NCI-H524 treated with DMSO at 0.1 percent for 48 hours (cell line): ENCODE results near the gene ITIH2.
"Not testable (repeated sequence)": the region's sequence is repeated elsewhere in the genome, so short reads cannot be mapped to it uniquely, and the experiment has no call there.

Experiments
- DNase-seq: peaks from one replicate; lab custom pipeline; 2025; lab: John Stamatoyannopoulos, UW

The ITIH2 gene

GRCh38 chr10:7693194-7693593 is 9.9 kb upstream of the ITIH2 start:
- not testable (repeated sequence) for DNase-seq

- DNase-seq, result no peak
These were observed 6.6 kb upstream of the ITIH2 start for GRCh38 chr10:7696545-7696944.

GRCh38 chr10:7697426-7697825 is 5.7 kb upstream of the ITIH2 start:
- DNase-seq, result no peak

DNA sequence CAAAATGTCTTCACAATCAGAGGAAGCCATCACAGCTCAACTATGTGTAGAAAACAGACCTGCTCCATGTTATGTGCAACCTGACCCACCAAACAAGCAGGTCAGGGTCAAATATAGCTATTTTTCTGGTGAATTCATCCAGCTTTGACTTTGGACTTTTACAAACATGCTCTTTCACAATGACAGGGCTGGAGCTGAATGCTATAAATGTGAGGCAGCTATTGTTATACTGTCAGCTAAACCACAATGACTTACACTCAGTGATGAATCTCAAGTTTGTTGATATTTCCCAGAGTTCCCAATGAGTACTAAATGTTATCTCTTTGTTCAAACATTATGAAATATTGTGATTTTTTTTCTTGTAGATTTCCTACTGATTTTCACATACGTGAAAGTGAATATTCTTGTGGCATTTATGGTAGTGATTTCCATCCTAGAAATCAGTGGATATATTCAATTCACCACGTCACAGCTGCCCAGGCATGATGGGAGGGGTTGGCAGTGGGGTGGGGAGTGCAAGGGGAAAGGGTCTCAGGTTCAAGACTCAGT is 2.5 kb upstream of the ITIH2 start:
- no peak for DNase-seq

DNA sequence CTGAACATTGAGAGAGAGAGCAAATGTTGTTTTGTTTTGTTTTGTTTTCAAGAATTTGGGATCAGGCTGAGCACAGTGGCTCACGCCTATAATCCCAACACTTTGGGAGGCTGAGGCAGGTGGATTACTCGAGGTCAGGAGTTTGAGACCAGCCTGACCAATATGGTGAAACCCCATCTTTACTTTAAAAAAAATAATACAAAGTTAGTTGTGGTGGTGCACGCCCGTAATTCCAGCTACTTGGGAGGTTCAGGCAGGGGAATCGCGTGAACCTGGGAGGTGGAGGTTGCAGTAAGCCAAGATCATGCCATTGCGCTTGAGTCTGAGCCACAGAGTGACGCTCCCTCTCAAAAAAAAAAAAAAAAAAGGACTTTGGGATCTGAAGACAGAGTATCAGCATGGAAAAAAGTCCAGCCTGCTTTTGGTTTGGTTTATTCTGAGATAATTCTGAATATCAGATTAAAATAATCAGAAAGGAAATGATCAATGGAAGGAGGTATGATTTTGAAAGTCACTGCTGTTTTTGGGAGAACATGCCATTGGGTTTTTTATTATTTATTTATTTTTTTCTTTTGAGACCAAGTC is 1.9 kb upstream of the ITIH2 start:
- DNase-seq, result no peak

DNA sequence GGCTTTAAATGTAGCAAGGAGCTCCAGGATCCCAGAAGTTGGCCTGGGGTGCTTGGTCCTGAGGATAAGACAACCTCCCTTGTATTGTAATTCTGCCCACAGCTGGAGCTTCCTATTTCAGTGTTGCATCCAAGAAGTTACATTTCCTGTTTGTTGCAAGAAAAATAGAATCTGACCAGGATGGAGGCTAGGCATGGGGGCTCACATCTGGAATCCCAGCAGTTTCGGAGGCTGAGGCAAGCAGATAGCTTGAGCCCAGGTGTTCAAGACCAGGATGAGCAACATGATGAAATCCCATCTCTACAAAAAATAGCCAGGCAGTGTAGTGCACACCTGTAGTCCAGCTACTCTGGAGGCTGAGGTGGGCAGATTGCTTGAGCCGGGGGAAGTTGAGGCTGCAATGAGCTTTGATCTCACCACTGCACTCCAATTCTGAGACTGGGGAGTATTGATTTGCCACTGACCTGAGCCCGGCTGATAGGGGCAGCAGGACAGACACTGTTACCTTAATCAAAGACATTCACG is 766 bp upstream of the ITIH2 start:
- DNase-seq, result no peak

DNA sequence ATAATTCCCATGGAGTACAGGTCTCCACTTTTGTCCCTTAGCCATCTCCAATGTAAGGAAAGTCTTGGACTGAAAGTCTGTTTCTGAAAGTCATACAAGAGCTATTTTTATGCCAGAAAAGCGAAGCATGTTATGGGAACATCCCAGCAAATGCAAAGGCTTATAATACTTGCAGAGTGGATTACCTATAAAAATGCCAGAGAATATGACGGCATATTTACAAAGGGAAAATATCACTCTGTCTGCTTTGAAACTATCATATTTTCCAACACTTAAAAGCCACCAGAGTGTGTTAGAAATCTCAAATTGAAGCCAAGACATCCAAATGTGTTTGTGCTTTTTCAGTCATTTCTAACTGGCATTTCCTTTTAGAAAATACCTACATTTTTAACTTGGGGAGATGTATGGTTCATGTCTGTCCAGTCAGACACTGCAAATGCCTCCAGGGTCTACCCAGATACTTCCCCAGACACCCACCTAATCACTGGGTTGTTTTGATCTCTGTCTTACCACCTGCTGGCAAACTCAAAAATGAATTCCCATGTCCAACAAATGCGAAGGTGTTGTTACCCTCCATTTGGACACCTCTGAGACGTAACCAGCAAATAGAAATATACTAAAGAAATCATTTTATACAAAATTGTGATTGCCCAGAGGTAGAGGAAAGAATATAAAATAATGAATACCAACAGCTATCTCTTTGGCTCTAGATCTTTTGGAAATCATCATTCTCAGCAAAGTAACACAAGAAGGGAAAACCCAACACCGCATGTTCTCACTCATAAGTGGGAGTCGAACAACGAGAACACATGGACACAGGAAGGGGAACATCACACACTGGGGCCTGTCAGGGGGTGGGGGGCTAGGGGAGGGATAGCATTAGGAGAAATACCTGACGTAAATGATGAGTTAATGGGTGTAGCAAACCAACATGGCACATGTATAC is 1.2 kb downstream of the ITIH2 start:
- DNase-seq, result no peak

GRCh38 chr10:7705341-7705740 is 2.2 kb downstream of the ITIH2 start:
- no peak for DNase-seq

DNA sequence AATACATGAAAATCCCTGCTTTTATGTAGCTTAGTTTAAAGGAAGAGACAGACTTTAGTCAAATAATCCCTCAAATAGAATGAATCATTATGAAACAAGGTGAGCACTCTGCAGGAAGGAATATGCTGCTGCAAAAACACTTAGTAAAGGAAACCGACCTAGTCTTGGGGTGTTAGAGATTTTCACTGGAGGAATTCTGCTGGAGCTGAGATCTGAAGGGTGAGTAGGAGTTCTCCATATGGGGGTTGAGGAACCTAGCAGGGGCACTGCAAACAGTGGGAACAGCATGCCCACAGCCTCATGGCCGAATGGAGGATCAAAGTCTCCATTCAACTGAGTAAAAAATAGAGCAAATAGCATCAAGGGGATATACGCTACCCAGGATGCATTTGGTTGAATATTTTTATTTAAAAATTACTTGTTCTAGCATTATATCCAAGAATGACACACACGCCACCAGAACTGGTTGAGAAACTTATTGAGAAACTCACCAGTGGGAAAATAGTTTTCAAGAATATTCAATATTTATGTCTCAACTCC is 3.5 kb downstream of the ITIH2 start:
- DNase-seq, result no peak

DNA sequence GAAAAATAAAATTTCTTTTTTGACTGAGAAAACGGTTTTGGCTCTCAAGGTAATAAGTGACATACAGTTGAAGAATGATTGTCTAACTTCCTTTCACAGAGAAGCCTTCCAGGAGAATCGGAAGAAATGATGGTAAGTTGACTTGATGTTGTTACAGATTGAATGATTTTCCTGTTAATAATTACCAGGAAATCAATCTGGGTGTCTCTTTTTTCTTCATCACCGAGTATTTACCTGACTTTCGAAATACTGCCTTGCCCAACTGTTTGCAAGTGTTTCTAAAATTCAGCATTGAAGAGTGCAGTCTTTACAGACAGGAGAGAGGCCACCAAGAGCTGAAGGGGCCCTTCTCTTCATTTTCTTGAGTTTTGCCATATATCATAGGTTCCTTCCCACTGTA is 4.0 kb downstream of the ITIH2 start:
- no peak for DNase-seq

GRCh38 chr10:7707858-7708622 is 4.9 kb downstream of the ITIH2 start:
- DNase-seq, result no peak

DNA sequence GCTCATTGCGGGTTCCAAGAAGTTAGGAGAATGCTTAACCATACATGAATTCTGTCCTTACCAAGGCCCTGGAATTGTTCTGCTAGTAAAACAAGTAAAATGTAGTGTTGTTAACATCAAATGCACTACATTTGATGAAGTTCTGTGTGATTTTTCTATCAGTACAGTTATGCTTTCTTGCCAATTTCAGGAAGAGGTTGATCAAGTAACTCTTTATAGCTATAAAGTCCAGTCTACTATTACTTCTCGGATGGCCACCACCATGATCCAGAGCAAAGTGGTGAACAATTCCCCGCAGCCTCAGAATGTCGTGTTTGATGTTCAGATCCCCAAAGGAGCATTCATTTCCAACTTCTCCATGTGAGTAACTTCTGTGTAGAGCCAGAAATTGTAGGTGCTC is 5.7 kb downstream of the ITIH2 start:
- DNase-seq, result no peak

DNA sequence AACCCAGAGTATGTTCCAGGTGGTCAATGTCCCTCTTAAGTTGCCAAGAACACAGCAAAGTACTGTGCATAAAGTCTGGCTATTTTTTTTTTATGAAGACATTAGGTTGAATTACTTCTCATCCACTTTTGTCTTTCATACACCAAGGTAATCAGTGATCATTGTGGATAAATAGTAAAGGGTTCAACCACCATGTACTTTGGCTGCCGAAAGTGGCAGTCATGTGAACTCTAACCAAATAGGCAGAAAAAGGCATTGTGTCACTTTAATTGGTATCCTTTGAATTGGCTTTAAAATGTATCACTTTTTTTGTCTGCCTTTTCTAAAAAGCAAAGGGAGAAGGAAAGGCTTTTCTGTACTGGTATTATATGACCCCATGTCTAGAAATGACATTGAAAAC is 7.3 kb downstream of the ITIH2 start:
- DNase-seq, result no peak

GRCh38 chr10:7711075-7711474 is 8.0 kb downstream of the ITIH2 start:
- DNase-seq, result not testable (repeated sequence)

GRCh38 chr10:7715515-7715914 is 12.4 kb downstream of the ITIH2 start:
- no peak for DNase-seq

DNA sequence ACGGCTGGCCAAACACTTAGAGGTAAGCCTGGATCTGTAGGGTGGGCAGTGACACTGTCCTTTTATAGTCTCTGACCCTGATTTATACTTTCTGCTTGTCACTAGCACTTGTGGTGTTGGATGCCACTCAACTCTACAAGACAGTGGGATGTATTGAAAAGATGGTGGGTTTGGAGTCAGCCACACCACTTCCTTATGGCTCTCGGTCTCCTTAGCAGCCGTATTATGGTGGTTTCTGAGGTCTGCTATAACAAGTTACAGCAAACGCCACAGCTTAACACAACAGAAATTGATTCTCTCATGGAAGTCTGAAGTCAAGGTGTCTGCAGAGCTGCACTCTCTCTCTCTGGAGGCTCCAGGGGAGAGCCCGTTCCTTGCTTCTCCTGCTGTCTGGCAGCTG is 14.7 kb downstream of the ITIH2 start:
- no peak for DNase-seq

GRCh38 chr10:7718685-7719084 is 15.6 kb downstream of the ITIH2 start:
- DNase-seq, result no peak

DNA sequence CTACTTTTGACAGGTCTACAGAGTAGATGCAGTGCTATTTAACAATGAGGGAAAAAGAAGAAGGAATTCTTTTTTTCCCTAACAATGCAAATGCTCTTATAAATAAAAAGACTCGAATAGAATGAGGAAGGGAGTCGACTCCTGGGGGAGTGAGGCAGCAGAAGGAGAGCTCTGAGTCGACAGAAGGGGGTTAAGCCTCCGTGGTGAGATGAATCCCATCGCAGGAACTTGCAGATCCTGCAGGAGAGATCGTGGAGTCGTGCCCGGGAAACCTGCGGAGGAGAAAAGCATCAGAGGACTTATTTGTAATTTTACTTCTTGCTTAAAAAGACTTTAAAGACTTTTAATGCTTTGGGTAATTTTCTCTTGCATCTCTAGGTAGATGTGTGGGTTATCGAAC is 17.4 kb downstream of the ITIH2 start:
- DNase-seq, result no peak

DNA sequence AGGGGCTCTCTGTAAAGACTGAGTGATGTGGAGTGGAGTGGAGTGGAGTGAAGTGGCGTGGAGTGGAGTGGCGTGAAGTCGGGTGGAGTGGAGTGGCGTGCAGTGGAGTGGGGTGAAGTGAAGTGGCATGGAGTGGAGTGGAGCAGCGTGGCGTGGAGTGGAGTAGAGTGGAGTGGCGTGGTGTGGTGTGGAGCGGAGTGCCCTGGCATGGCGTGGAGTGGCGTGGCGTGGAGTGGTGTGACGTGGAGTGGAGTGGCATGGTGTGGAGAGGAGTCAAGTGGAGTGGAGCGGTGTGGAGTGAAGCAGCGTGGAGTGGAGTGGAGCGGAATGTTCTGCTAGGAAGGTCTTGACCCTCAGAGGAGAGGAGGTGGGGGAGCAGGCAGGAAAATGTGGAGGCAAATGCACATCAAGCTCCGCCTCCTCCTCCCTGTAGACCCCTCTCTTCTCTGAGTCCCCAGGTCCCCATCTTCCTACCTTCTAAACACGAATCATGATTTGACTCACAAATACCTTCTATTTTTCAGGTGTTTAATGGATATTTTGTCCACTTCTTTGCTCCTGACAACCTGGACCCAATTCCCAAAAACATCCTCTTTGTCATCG is 19.9 kb downstream of the ITIH2 start:
- DNase-seq, result no peak

- no peak for DNase-seq
These were observed 31.7 kb downstream of the ITIH2 start for GRCh38 chr10:7734821-7735220.

DNA sequence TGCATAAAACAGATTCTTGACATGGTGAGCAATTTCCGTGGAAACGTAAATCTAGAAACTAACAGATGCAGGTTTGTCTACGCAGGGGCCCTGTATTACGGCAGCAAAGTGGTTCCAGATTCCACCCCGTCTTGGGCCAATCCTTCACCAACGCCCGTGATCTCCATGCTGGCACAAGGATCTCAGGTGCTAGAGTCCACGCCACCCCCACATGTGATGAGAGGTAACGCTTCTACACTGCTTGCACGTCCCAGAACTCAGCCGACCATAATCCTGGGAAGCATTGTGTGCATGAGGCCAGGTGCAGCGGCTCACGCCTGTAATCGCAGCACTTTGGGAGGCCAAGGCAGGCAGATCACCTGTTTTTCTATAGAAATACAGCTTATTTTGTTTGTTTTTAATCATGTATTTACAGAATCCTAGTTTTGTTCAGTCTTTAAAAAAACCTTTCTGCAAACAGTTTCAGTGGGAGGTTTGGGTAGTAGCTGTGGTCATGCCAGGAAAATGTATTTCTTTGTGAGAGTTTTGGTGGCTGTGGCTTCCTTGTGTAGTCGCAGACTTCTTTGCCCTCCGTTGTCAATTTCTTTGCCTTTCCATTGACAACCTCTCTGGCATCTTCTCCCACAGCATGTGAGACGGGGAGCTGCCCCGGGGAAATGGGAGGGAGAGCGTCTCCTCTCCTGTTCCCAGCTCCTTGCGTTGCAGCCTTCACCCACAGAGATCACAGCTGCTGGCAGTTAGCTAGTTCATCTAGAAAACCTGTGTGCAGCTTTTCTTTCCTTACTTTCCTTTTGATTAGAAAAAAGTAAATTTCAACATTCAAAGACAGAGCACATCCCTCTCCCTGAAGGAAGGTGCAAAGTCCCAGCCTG is 35.7 kb downstream of the ITIH2 start:
- DNase-seq, result no peak
